CD4-positive, CD25-positive, alpha-beta regulatory T cell (primary cell): ENCODE data around the gene GALNT18. TPM values are rescaled to one million over a fixed set of nuclear protein-coding genes. Genes with fewer than 3 reads are reported as not detected.

Experiments used
- ATAC-seq, 2 donors: fragments of 150-1000 bp; cut with Tn5 transposase; one replicate each; pipeline ENCODE4 v1.10.0; 2021; ENCODE audit warnings: low read depth in 2 of 2, moderate number of reproducible peaks in 2 of 2, moderate library complexity in 1 of 2
- DNase-seq, 3 donors: peaks; one replicate each; pipeline versions ENCODE4 v3.0.0 to v3.0.0-alpha.2; 2012 to 2022; ENCODE audit warnings: mixed read lengths in 1 of 3
- H3K27ac ChIP-seq: one replicate; pipeline ENCODE4 v1.7.0; 2013; ENCODE audit warnings: mild to moderate bottlenecking, low read length; ENCODE audit not compliant: insufficient read depth, poor library complexity, severe bottlenecking
- H3K27me3 ChIP-seq: one replicate; pipeline ENCODE4 v1.7.0; 2013; ENCODE audit warnings: low read length; ENCODE audit not compliant: control insufficient read depth, insufficient read depth
- H3K36me3 ChIP-seq: one replicate; pipeline ENCODE4 v1.7.0; 2013; ENCODE audit warnings: mild to moderate bottlenecking, low read length, moderate library complexity; ENCODE audit not compliant: control insufficient read depth, insufficient read depth
- H3K4me1 ChIP-seq: 2 replicates; pipeline ENCODE4 v1.7.0; 2013; ENCODE audit warnings: mild to moderate bottlenecking, low read length; ENCODE audit not compliant: insufficient read depth, control insufficient read depth, poor library complexity, severe bottlenecking
- H3K4me3 ChIP-seq: one replicate; pipeline ENCODE4 v1.7.0; 2013; ENCODE audit warnings: low read depth, mild to moderate bottlenecking, low read length, moderate library complexity
- H3K9me3 ChIP-seq, 2 experiments: 1 replicate in 1 of 2; 2 replicates in 1 of 2; pipeline ENCODE4 v1.7.0; 2013; ENCODE audit warnings: low read length in 2 of 2, mild to moderate bottlenecking in 1 of 2, moderate library complexity in 1 of 2; ENCODE audit not compliant: control insufficient read depth in 2 of 2
- H3K27ac Mint-ChIP-seq, 3 donors: one replicate each; pipeline ENCODE4 v1.8.0; 2020 to 2022; ENCODE audit warnings: mild to moderate bottlenecking in 3 of 3, mixed read lengths in 3 of 3, moderate library complexity in 2 of 3
- H3K27me3 Mint-ChIP-seq: one replicate; pipeline ENCODE4 v1.8.0; 2022; ENCODE audit warnings: mild to moderate bottlenecking, mixed read lengths
- H3K36me3 Mint-ChIP-seq: one replicate; pipeline ENCODE4 v1.8.0; 2020; ENCODE audit warnings: mixed read lengths
- H3K4me1 Mint-ChIP-seq, 4 donors: one replicate each; pipeline ENCODE4 v1.8.0; 2020 to 2022; ENCODE audit warnings: mixed read lengths in 4 of 4, mild to moderate bottlenecking in 1 of 4
- H3K4me3 Mint-ChIP-seq, 4 donors: one replicate each; pipeline ENCODE4 v1.8.0; 2020 to 2022; ENCODE audit warnings: mild to moderate bottlenecking in 4 of 4, mixed read lengths in 4 of 4, moderate library complexity in 3 of 4
- H3K9me3 Mint-ChIP-seq, 7 donors: one replicate each; pipeline ENCODE4 v1.8.0; 2020 to 2022; ENCODE audit warnings: mixed read lengths in 7 of 7, mild to moderate bottlenecking in 3 of 7, moderate library complexity in 2 of 7
- polyA plus RNA-seq, 4 donors: library from polyadenylated mRNA; unstranded; fragments of 300-500 nt; fragmentation: Illumina TruSeq; gene quantifications; one replicate each; pipeline ENCODE4 v1.2.3, GENCODE V29; 2021
- total RNA-seq: library from RNA; stranded (reverse); gene quantifications from one replicate; pipeline ENCODE4 v1.2.3, GENCODE V29; 2022

GALNT18 gene
- total and polyA plus RNA-seq, 5 donors from 2014 or later, result 0.10 TPM; not detected in 4

- H3K27me3 ChIP-seq, result no peaks in the 10 kb centered on the region
- H3K4me1 ChIP-seq, result no peaks in the 10 kb centered on the region
- no peak overlapping the region for H3K27ac ChIP-seq
- ATAC-seq (no peak), DNase-seq (no peak)
- Mint-ChIP-seq H3K4me1 (no peaks in the 10 kb centered on the region), H3K27ac (peak overlapping the region in 1 of 3 donors; percentile 1), H3K4me3 (no peak overlapping the region), H3K27me3 (no peaks in the 10 kb centered on the region), H3K36me3 (no peaks in the 10 kb centered on the region), H3K9me3 (no peaks in the 10 kb centered on the region)
- H3K36me3 ChIP-seq, result no peaks in the 10 kb centered on the region
- H3K9me3 ChIP-seq, result no peaks in the 10 kb centered on the region
- H3K4me3 ChIP-seq, result no peak overlapping the region
Measured at GRCh38 chr11:11430431-11430830, 191.4 kb downstream of the GALNT18 start.

GRCh38 chr11:11428714-11429113 lies 193.1 kb downstream of the GALNT18 start:
- Histone ChIP-seq H3K36me3 (no peaks in the 10 kb centered on the region), H3K27me3 (no peaks in the 10 kb centered on the region), H3K27ac (no peak overlapping the region), H3K4me1 (no peaks in the 10 kb centered on the region), H3K9me3 (no peaks in the 10 kb centered on the region), H3K4me3 (no peak overlapping the region)
- Mint-ChIP-seq H3K9me3 (no peaks in the 10 kb centered on the region), H3K4me1 (peaks cover 0 to 4% (median 0%) of the 10 kb centered on the region in 4 donors), H3K27ac (peak overlapping the region in 1 of 3 donors; percentile 35), H3K27me3 (no peaks in the 10 kb centered on the region), H3K4me3 (no peak overlapping the region), H3K36me3 (no peaks in the 10 kb centered on the region)
- ATAC-seq (no peak), DNase-seq (no peak)

DNA sequence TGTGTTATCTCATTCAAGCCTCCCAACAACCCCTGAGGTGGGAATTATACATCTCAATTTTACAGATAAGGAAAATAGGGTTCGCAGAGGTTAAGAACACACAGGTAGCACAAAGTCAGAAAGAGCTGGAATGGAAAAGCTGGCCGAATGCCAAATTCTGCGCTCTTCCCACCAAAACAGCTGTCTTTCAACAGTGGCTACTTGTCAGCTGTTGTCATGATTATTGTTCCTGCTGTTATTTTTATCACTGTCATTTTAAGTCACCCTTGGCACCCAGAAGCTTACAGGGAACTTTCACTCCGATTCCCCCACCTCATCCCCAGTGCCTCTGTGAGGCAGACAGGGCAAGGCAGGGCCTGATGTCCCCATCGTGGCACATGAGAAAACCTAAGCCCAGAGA lies 194.3 kb downstream of the GALNT18 start:
- H3K36me3 Mint-ChIP-seq, result no peaks in the 10 kb centered on the region
- ATAC-seq, result no peak
- no peak for DNase-seq
- peaks cover 0 to 4% (median 0%) of the 10 kb centered on the region in 4 donors for H3K4me1 Mint-ChIP-seq
- H3K4me3 Mint-ChIP-seq, result no peak overlapping the region
- no peaks in the 10 kb centered on the region for H3K27me3 Mint-ChIP-seq
- Histone ChIP-seq H3K9me3 (no peaks in the 10 kb centered on the region), H3K4me1 (no peaks in the 10 kb centered on the region), H3K36me3 (no peaks in the 10 kb centered on the region), H3K4me3 (no peak overlapping the region), H3K27ac (no peak overlapping the region), H3K27me3 (no peaks in the 10 kb centered on the region)
- no peaks in the 10 kb centered on the region for H3K9me3 Mint-ChIP-seq
- no peak overlapping the region for H3K27ac Mint-ChIP-seq

DNA sequence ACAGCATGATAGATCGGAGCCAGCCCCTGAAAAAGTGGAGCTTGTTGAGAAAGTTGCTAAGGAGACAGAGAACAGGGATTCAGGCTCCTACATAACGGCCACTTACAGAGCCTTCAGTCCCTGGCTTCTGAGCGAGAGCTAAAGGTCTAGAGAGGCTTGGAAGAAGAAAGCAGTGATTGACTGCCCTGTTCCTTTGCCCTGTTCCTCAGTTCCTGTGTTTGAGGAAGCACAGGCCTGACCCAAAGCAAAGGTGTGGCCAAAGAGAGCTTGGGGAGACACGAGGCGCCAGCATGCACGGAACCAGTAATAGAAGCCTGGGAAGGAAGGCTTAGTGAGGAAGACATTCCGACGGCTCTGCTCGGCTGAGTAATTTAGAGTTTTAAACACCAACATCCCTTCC lies 194.7 kb downstream of the GALNT18 start:
- no peak overlapping the region for H3K27ac ChIP-seq
- no peaks in the 10 kb centered on the region for H3K36me3 Mint-ChIP-seq

GRCh38 chr11:11426226-11426952 lies 195.4 kb downstream of the GALNT18 start:
- Histone ChIP-seq H3K36me3 (no peaks in the 10 kb centered on the region), H3K4me1 (no peaks in the 10 kb centered on the region), H3K27me3 (no peaks in the 10 kb centered on the region), H3K4me3 (no peak overlapping the region), H3K9me3 (no peaks in the 10 kb centered on the region), H3K27ac (no peak overlapping the region)
- no peak for ATAC-seq
- no peak overlapping the region for H3K27ac Mint-ChIP-seq
- DNase-seq, result no peak
- H3K4me1 Mint-ChIP-seq, result peaks cover 0 to 4% (median 0%) of the 10 kb centered on the region in 4 donors
- no peaks in the 10 kb centered on the region for H3K9me3 Mint-ChIP-seq
- H3K4me3 Mint-ChIP-seq, result no peak overlapping the region
- no peaks in the 10 kb centered on the region for H3K36me3 Mint-ChIP-seq
- H3K27me3 Mint-ChIP-seq, result no peaks in the 10 kb centered on the region

More for the DNA sequence above, 194.7 kb downstream of the GALNT18 start:
- H3K9me3 Mint-ChIP-seq, result no peaks in the 10 kb centered on the region
- Histone ChIP-seq H3K27me3 (no peaks in the 10 kb centered on the region), H3K9me3 (no peaks in the 10 kb centered on the region), H3K4me1 (no peaks in the 10 kb centered on the region), H3K36me3 (no peaks in the 10 kb centered on the region), H3K4me3 (no peak overlapping the region)
- H3K4me1 Mint-ChIP-seq, result peaks cover 0 to 4% (median 0%) of the 10 kb centered on the region in 4 donors
- no peak for ATAC-seq
- DNase-seq, result no peak
- no peaks in the 10 kb centered on the region for H3K27me3 Mint-ChIP-seq
- H3K4me3 Mint-ChIP-seq, result no peak overlapping the region
- no peak overlapping the region for H3K27ac Mint-ChIP-seq

- no peaks in the 10 kb centered on the region for H3K36me3 ChIP-seq
- H3K4me3 ChIP-seq, result no peak overlapping the region
- no peaks in the 10 kb centered on the region for H3K4me1 ChIP-seq
- Mint-ChIP-seq H3K4me3 (no peak overlapping the region), H3K4me1 (peaks cover 0 to 4% (median 0%) of the 10 kb centered on the region in 4 donors), H3K27me3 (no peaks in the 10 kb centered on the region), H3K27ac (no peak overlapping the region), H3K9me3 (no peaks in the 10 kb centered on the region), H3K36me3 (no peaks in the 10 kb centered on the region)
- no peak for ATAC-seq
- H3K27me3 ChIP-seq, result no peaks in the 10 kb centered on the region
- no peak for DNase-seq
- H3K9me3 ChIP-seq, result no peaks in the 10 kb centered on the region
- no peak overlapping the region for H3K27ac ChIP-seq
Measured at GRCh38 chr11:11425806-11426205, 196.0 kb downstream of the GALNT18 start.

- ATAC-seq (no peak), DNase-seq (no peak)
- Mint-ChIP-seq H3K27me3 (no peaks in the 10 kb centered on the region), H3K36me3 (no peaks in the 10 kb centered on the region), H3K4me3 (no peak overlapping the region), H3K9me3 (no peaks in the 10 kb centered on the region), H3K27ac (no peak overlapping the region), H3K4me1 (peaks cover 0 to 4% (median 0%) of the 10 kb centered on the region in 4 donors)
- Histone ChIP-seq H3K27ac (no peak overlapping the region), H3K4me3 (no peak overlapping the region), H3K9me3 (no peaks in the 10 kb centered on the region), H3K36me3 (no peaks in the 10 kb centered on the region), H3K27me3 (no peaks in the 10 kb centered on the region), H3K4me1 (no peaks in the 10 kb centered on the region)
Measured at GRCh38 chr11:11424688-11425087, 197.1 kb downstream of the GALNT18 start.
